D721Med (cell line): ENCODE measurements around the gene EXOC5.
A peak's percentile ranks its signal among the peaks of the same experiment; 100 is the strongest.
"Not testable (repeated sequence)": the region's sequence is repeated elsewhere in the genome, so short reads cannot be mapped to it uniquely, and the experiment has no call there.

Experiments used
- DNase-seq: peaks from one replicate; pipeline ENCODE4 v3.0.0; 2011; ENCODE audit warnings: low spot score; ENCODE audit not compliant: insufficient read length
- FAIRE-seq: peaks from 2 replicates; lab custom pipeline; 2011; peaks lifted over from hg19 to GRCh38; lab: Jason Lieb, UNC
- TF ChIP-seq, protein P1 (sequence below): IDR thresholded peaks from 2 replicates; pipeline ENCODE4 v1.5.1; 2012; ENCODE audit warnings: mild to moderate bottlenecking, control low read depth; ENCODE audit not compliant: insufficient read depth; ENCODE audit errors: missing control alignments

Gene EXOC5

DNA sequence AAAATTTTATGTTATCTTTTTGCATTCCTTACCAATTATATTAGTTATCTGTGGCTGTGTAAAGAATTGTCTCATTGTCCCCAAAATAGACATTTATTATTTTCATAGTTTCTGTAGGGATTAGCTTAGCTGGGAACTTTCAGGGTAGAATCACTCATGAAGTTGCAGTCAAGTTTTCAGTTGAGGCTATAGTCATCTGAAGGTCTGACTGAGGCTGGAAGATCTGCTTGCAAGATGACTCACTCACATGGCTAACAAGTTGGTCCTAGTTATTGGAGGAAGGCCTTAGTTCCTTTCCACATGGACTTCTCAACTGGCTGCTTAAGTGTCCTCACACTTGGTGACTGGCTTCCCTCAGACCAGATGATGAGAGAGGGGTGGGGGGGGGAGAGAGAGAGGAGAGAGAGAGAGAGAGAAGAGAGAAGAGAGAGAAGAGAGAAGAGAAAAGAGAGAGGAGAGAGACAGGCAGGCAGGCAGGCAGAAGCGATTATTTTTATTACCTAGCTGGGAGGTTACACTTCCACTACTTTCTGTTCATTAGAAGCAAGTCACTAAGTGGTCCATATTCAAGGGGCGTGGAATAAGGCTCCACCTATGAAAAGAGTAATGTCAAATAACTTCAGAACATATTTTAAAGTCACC is 6.4 kb upstream of the EXOC5 start:
- DNase-seq: no peak
- FAIRE-seq: peak; percentile 21
- TF ChIP-seq, protein P1, sequence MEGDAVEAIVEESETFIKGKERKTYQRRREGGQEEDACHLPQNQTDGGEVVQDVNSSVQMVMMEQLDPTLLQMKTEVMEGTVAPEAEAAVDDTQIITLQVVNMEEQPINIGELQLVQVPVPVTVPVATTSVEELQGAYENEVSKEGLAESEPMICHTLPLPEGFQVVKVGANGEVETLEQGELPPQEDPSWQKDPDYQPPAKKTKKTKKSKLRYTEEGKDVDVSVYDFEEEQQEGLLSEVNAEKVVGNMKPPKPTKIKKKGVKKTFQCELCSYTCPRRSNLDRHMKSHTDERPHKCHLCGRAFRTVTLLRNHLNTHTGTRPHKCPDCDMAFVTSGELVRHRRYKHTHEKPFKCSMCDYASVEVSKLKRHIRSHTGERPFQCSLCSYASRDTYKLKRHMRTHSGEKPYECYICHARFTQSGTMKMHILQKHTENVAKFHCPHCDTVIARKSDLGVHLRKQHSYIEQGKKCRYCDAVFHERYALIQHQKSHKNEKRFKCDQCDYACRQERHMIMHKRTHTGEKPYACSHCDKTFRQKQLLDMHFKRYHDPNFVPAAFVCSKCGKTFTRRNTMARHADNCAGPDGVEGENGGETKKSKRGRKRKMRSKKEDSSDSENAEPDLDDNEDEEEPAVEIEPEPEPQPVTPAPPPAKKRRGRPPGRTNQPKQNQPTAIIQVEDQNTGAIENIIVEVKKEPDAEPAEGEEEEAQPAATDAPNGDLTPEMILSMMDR: no peak

DNA sequence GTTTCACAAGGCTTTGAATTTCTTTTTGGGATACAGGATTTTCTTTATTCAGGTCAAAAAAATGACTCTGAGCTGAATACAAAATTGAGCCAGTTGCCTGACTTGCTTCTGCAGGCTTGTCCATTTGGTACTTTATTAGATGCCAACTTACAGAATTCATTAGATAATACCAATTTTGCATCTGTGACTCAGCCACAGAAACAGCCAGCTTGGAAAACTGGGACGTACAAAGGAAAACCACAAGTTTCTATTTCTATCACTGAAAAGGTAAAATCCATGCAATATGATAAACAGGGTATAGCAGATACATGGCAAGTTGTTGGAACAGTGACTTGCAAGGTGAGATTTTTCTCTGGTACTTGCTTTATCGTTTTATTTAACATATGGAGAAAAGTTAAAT is 5.8 kb upstream of the EXOC5 start:
- no peak for FAIRE-seq
- no peak for DNase-seq
- TF ChIP-seq, protein P1: no peak

DNA sequence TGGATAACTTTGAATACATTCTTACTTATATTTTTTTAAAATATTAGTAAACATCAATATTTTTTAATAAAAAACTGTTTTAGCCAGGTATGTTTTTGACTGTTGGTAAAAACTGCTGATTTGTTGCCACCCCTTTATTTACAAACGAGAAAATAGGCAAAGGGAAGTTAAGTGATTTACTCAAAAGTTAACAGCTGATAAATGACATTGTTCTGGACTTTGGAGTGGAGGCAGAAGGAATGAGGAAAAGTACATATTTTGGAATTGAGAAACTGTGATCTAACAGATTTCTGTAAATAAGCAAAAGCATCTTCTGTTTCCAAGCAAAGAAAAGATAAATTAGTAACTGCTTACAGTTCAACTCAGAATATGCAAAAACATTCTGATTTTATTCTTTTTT is 4.5 kb upstream of the EXOC5 start:
- no peak for FAIRE-seq
- TF ChIP-seq, protein P1: no peak
- no peak for DNase-seq

DNA sequence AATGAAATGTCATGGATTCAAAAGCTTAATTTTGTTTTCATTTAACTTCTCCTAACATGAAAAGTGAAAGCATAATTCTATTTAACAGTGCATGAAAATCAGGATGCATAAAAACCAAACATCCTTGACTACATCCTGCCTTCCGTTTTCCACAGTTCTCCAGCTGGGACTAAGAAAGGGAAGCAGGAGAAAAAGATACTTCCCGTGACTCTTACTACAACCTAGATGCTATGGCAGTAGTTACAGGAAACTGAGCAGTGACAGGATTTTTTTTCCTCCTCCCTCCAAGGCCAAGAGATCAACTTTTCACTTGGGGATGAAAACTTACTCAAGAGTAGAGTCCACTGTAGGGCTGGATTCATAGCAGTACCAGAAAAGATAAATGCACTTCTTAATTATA is 2.6 kb downstream of the EXOC5 start:
- FAIRE-seq: no peak
- no peak for DNase-seq
- TF ChIP-seq, protein P1: no peak

DNA sequence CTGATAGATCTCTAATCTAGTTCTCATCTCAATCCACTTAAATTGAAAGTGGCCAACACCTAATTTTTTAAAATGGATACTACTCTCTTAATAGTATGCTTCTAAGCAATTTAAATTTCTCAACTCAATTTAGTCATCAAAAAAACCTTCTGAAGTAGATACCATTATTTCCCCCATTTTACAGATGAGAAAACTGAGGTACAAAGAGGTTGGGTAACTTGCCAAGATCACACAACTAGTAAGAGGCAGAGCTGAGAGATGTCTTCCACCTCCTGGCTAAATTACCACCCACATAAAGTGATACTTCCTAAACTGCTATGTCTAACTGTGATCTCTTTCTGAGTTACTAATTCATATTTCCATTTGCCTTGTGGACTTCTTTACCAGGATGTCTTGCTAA is 6.6 kb downstream of the EXOC5 start:
- FAIRE-seq: no peak
- no peak for DNase-seq
- TF ChIP-seq, protein P1: no peak

DNA sequence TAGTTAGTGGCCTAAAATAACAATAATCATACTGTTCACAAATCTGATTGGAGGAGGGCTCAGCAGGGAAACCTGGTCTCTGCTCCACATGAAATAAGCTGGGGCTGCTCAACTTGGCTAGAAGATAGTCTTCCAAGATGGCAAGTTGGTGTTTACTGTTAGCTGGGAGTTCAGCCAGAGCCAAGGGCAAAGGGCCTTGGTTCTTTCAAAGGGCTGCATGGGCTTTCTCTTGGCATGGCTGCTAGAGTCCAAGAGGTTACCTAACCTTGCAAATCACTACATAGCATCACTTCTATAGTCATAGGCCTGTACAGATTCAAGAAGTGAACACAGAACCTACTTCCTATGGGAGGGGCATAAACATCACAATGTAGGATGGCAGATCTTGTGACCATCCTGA is 7.1 kb downstream of the EXOC5 start:
- DNase-seq (no peak), FAIRE-seq (no peak)
- TF ChIP-seq, protein P1: no peak

DNA sequence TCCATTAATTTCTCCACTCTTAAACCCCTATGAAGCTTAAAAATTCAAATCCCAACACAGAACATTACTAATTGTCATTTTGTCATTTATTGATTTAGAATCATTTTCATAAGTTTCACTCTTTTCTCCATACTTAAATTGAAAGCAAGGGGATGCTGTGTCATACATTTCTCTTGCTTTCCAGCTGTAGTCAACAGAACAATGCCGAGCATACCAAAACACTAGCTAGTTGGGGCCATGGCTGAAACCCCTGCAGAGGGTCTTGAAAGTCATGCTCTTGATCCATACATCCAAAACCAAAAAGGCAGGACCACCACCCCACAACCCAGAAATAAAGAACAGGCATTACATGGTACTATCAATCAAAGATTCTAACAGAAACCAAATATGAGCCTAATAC is 9.0 kb downstream of the EXOC5 start:
- no peak for DNase-seq
- TF ChIP-seq, protein P1: no peak
- FAIRE-seq: no peak

DNA sequence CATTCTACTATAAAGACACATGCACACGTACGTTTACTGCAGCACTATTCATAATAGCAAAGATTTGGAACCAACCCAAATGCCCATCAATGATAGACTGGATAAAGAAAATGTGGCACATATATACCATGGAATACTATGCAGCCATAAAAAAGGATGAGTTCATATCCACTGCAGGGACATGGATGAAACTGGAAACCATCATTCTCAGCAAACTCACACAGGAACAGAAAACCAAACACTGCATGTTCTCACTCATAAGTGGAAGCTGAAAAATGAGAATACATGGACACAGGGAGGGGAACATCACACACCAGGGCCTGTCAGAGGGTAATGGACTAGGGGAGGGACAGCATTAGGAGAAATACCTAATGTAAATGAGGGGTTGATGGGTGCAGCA is 10.5 kb downstream of the EXOC5 start:
- FAIRE-seq, DNase-seq: not testable (repeated sequence)
